ENCODE data around the gene PPIL6.

GRCh38 chr6:109485266-109485935 lies 45.0 kb upstream of the PPIL6 start:
- TF ChIP-seq CTCF (IDR thresholded peaks at IDR 0.05), result no peak
- no peak for TF ChIP-seq POLR2A (IDR thresholded peaks at IDR 0.05; ENCODE audit: low read length)
- TF ChIP-seq REST (IDR thresholded peaks at IDR 0.05), result no peak

Data from A549 (cell line).